Embryonic facial prominence (tissue), 1 donor: Measurements from ENCODE around the gene CCBE1.
"Not testable (repeated sequence)": the region's sequence is repeated elsewhere in the genome, so short reads cannot be mapped to it uniquely, and the experiment has no call there.

ENCODE experiments used
- DNase-seq: peaks from one replicate; pipeline ENCODE4 v3.0.0-alpha.2; 2016; ENCODE audit errors: extremely low spot score

Gene CCBE1

DNA sequence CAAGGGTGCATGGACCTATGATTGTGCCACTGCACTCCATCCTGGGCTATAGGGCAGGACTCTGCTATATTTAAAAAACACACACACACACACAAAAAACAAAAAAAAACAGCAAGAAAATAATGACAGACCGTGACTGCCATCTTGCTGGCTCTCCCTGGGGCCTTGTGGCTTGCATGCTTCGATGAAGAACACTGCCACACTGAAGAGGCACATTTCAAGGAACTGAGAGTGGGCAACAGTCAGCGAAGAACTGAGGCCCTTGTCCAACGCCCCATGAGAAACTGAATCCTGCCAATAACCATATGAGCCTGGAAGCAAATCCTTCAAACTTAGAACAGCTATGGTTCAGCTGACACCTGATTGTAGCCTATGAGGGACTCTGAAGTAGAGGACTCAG is 158.1 kb downstream of the CCBE1 start:
- DNase-seq, result no peak

DNA sequence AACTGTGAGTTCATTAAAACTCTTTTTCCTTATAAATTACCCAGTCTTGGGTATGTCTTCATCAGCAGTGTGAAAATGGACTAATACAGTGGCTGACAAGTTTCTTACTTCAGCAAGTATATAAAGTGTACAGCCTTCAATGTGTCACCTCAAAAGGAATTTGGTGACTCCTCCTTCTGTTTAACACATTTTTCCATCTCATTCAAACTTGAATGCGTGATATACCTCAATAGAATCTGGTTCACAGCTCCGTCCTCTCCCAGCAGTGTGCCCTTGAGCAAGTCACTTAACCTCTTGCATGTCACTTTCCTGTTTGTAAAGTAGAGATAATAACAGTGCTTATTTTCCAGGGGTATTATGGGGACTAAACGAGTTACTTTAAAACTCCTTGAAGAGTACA is 159.6 kb downstream of the CCBE1 start:
- DNase-seq, result no peak

DNA sequence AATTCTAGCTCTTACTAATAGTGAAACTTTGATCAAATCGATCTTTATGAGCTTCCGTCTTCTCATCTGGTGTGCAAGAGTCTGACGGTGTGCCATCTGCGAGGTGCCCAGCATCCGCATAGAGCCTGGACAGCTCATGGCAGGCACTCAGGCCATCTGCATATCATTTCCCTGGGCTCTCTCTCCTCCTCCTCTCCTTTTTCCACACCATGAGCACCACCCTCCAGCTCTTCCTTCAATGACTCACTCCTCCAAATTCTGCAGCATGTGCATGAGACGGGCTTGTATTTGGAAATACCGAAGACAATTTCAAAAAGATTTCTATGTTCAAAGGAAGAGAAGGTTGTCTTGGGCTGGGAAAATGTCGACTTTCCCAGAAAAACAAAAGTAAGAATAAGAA is 161.1 kb downstream of the CCBE1 start:
- no peak for DNase-seq

DNA sequence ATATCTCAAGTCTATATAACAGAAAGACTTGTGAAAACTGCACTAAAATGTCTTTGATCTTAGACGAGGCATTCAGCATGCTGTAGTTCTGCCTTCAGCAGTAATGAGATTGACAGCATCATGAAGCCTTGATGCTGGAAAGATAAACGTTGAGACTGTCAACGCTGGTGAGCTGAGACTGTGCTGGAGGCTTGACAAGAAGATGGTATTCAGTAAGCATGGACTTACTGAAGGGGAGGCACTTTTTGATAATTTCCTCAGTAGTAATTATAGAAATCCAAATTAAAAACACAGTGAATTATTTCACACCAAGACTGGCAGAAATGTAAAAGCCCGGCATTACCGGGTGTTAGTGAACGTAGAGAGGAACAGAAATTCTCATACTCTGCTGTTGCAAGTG is 162.2 kb downstream of the CCBE1 start:
- DNase-seq, result no peak

DNA sequence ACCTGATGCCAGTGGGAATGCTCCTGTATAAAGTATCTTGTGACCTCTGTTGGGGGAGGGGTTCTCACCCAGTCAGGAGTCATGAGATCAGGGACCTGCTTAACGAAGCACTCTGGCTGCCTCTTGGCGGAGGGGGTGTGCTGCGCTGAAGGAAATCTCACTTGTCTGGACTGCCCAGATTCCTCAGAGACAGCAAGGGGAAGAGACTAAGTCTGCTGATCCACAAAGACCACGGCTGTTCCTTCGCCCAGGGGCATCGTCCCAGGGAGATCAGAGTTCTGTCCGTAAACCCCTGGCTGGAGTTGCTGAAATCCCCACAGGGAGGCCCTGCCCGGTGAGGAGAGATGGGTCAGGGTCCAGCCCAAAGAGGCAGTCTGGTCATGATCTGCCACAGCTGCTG is 168.4 kb downstream of the CCBE1 start:
- no peak for DNase-seq

DNA sequence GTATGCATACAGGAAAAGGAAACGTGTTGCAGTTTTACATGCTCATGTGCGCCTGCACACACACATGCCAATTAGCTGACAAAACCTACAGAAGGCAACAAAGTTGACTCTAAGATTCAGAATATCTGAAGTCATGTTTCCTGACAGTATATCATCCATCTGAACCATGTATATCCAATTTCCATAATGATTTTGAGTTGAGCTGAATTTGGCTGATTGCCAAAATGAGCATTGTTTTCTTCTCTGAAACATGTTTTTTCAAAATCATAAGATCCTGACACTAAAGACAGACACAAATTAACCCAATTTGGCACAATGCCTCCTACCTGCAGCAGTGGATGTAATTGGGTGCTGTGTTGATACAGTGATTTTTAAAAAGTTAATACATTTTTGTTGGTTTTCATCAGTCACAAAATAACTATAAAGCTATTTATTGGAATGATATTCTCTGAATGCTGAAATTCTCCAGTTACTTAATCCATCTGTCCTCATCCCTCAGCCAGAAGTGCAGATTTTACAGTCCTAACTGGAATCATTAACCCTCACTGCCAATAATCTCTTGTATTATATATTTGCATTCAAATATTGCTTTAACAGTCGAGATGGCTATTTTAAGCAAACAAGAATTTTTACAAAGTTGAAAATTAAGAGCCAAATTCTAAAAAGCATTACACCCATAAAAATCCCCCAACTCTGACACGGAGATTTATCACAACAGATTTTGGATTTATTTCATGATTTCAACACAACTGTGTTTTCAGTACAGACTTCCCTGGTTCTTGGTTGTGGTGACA is 176.5 kb downstream of the CCBE1 start:
- DNase-seq, result no peak

DNA sequence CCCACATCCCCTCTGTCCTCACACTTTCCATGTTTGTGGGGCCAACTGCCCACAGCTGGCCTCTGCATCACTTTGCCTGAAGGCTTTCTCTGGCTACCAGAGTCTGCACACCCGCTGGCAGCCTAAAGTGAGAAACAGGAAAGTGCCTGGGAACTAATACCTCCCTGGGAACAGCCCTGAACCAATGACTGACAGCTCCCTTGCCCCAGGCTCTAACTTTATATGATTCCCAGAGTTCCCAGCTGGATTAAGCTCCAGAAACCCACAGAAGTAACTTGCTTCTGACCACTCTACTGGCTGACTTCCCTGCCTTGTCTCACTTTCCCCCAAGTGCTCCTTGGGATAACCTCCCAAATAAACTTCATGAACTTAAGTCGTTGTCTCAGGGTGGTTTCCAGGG is 178.5 kb downstream of the CCBE1 start:
- DNase-seq, result no peak

DNA sequence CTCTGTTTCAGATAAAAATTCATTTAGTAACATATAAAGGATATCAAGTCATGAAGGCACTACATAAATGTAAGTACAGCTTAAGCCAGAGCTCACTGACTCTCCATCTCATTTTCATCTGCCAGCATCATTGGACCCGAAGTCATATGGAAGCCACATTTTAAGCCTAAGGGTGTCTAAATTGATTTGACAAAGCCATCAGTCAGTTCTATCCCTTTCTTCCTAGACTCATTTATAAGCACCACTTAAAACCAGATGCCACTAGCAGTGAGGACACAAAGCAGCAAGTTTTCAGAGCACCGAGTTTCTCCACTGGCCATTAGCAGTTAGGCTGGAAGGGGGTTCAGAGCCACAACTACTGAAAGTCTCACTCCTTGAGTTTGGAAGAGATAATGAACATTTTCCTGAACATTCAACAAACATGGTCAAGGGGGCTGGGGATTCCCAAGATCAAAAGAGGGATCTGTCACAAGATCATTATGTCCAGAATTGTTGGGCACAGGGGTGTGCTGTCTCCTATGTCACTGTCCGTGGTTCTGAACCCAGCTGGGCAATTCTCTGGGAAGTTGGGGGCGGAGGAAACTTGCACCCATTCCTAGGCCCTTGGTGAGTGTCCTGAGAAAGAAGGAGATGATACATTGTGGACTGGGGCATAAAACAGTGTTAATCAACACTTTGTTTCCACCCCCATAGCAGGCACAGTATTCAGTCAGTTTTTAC is 179.6 kb downstream of the CCBE1 start:
- DNase-seq, result no peak

DNA sequence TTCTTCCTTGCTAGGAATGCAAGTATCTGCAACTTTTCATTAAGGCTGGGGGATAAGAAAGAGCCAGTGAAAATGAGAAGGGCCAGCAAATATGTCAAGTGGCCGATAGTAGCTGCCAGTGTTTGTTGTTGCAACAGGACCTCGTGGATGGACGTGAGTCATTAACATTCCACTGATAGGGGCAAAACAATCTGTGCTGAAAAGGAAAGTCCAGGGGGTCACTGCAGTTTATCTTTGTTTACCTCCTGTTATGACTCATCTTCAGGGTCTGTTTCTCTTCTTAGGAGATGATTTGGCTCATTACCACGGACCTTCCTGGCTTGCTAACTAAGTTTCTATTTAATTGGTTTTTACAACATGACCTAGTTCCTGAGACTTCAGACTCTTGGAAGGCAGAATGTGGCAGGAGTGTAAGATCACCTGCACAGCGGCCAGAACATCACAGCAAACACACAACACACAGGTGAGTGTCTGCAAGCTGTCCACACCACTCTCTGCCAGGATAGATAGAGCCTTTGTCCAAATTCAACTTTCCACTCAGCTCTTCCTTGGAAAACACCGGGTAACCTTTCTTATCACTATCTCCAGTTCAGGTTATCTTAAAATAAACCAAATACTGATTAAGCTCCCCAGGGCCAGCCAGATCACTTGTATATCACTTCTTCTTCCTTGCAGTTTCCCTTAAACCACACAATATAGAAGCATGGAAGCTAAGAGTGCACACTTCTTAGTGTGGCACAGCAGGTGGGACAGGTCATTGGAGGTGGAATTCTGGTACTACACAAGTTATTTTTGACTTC is 180.7 kb downstream of the CCBE1 start:
- DNase-seq, result no peak

DNA sequence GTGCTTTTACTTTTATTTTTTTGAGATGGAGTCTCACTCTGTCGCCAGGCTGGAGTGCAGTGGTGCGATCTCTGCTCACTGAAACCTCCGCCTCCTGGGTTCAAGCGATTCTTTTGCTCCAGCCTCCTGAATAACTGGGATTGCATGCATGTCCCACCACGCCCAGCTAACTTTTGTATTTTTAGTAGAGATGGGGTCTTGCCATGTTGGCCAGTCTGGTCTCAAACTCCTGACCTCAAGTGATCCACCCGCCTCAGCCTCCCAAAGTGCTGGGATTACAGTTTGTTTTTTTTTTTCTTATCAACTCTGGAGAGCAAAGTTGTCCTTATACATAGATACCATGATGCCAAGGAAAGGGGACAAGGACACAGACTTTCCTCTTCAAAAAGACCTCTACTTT is 181.3 kb downstream of the CCBE1 start:
- DNase-seq, result not testable (repeated sequence)

DNA sequence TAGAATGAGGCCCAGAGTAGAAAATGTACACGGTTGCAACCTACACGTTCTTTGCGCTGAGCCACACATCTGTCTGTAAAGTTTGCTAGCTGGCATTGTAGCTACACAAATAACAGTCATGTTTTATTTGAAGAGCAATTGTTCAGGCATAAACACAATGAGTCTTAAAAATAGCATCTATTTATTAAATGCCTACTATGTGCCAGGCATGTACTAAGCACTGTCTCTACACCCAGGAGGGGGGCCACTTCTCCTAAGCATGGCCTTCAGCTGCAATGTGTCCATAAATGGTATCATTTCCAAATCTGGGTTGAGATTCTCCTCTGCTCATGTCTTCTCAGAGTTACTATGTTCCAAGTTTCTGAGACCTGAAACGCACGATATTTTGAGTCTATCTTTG is 182.1 kb downstream of the CCBE1 start:
- no peak for DNase-seq

DNA sequence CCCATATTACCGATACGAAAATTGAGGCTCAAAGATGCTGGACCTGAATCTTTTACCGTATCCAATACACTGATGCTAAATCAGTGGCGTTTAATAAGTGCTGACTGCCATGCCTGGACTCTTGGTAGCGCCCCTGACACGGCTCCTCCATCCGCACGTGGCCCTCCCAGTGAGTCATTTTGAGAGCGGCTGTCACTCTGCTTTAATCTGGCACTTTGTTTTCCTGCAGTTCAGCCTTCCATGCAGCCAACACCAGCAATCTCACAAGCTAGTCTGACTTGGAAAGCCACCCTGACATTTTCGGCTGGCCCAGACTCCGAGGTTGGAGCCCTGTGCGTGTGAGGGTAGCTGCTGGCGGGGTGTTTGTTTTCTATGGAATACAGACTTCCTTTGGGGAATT is 183.0 kb downstream of the CCBE1 start:
- no peak for DNase-seq

DNA sequence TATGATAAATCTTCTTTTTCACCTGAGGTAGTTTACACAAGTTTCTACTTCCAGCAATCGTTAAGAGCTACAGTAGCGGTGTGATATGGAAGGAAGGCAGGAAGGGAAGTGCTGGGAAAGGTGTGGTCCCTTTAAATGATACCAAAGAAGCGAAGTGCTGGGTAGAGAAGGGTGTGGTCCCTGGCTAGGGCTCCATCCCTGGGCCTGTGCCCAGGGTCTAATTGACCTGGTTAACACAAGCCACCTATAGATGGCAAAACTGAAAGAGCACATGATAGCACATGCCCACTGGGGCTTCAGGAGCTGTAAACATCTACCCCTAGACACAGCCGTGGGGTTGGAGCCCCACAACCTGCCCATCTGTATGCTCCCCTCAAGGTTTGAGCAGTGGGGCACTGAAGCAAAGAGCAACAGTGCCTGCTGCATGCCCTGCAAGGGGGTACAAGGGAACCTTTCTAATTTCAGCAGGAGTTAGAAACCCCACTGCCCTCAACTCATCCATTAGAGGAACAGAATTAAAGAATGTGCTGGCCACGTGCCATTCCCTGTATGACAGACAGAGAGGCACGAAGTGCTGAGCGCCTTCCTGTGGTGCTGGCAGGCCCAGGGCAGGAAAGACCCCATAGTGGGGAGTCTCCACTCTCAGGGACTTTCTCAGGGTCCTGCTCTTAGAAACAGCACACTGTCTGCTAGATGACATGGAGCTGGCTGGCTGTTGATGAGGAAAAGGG is 185.0 kb downstream of the CCBE1 start:
- no peak for DNase-seq

DNA sequence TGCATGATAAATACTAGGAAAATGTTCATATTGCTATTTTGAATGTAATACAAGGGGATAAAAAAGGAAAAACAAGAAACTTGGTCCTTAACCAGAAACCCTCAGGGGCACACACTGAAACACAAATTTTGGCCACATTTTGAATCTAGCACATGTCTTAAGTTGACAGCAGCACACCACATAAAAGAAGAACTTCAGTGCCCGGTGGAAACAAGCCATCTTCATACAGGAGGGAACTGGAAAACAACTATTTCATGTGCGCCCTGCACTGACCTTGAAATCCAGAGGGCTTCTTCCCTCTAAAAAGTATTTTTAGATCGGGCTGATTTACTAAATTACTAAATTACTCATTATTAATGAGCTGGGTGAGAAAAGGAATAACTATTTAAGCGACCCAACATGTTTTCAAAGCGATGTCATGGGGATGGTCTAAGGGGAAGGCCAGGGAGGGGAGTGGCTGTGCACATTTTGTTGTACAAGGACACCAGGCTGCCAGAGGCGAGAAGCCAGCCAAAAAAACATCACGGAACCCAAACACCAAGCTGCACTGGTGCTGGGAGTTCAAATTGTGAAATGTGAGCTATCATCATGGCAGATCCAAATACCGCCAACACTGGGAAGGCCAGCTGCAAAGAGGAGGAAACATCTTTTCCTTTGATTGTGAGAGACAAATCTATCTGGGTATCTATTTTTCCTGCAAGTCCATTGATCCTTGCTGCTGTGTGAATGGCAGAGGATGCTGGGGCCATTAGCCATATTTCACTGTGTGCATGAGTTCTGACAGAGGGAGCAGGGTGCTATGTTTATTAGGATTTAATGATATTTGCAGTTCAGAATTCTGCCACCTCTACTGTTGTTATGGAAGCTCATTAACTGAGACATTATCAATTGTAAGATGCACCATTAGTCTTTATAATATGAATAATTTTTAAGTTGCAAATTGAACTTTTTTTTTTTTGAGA is 187.5 kb downstream of the CCBE1 start:
- no peak for DNase-seq

DNA sequence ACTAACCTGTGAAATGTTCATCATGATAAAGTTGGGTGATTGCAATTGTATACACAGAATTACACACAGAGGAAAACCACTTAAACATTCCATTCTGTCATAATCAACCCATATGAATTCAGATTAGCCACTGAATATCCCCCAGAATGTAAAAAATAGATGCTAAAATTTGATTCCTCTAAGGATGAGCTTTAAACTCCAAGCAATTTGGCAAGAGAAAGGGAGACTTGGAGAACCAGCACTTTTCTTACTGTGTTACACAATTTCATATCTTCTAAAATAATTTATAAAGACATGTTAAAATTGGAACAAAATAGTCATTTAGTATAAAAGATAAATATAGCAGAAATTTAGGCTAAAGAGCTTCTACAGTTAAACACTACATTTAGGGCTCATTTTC is 191.9 kb downstream of the CCBE1 start:
- no peak for DNase-seq

DNA sequence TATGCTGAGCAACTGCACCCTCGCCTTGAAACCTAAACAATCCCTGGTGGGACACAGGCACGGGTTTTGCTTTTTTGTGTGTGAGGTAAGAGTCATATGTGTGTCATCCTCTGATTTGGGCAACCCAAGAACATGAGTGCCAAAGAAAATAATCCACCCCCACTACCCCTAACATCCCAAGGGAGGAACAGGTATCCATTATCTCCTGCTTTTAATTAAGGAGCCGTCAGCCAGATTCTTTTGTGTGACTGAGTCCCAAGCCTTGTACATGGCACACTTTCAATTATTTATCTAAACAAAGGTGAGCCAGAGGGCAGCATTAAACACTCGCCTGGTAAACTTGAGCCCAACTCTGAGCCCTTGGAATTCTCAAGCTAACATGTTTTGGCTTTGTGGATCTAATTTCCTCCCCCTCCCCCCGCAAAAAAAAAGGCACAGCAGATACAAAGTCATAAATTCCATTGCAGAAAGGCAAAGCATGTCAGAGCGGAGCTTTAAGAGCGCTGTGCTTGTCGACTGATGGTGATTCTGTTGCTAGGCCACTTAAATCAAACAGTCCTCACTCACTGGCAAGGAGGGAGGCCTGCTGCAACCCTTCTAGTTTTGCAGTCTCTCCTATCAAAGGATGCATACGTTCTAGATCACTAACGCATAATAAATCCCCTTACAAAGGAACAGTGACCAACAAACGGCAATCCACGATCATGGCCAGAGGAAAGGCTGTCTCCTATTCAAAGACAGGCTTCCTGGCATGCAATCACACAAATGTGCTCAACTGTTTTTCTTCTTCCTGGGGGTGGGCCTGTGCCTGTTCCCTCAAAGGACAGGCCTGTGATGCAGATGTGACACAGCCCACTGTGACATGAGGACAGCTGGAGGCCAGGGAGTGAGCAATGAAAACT is 194.7 kb downstream of the CCBE1 start:
- peak; percentile 86 for DNase-seq

DNA sequence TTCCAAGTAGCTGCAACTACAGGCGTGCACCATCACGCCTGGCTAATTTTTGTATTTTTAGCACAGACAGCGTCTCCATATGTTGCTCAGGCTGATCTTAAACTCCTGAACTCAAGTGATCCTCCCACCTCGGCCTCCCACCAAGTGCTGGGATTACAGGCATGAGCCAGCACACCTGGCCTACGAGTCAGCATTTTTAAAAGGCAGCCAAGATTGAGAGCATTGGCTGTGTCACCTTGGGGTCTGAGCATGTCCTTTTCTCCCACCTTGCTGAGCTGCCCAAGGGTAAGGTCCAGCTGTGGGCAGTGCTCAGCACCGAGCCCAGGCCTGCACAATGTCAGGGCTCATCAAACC is 195.3 kb downstream of the CCBE1 start:
- no peak for DNase-seq

DNA sequence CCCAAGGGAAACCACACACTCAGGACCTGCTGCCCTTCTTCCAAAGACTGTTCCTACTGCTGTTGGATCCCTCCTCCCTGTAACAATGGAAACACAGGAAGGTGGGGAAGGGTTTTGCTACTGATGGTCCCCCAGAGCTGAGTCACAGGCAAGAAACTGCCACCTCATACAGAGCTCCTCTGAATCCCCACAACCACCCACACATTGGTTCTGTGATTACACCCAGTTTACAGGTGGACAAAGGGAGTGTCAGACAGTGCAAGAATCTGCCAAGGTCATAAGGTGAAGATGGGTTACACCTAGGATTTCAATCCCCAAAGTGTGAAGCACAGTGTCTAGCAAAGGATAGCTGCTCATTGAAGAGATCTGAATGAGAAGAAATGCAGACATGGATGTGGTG is 196.5 kb downstream of the CCBE1 start:
- DNase-seq, result no peak

DNA sequence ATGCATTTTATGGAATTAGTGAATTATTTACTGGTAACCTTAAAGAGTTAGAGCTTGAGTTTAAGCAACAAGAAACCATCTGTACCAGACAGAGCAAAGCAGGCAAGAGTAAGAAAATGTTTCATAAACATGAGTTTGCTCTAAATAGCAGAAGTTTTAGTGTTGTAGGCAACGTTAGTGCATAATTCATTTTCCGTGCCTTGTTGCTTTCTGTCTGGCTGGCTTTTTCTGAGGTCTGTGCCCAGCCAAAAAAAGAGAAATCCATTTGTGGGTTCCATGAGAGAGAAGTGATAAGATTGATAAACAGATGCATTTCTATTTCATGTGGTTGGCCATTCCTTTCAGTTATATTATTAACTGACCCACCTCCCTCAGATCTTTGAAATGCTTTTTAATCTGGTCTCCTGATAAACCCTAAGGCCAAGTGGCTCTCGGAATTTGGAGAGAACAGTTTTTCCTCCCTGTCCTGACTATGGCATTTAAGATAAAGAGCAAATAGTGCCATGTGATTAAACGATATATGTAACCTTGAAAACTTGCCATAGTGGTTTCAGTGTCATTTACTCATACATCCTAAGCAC is 198.6 kb downstream of the CCBE1 start:
- no peak for DNase-seq
